Choroid plexus epithelial cell (primary cell): ENCODE data around the gene NCS1.

ENCODE experiments used
- DNase-seq: peaks from one replicate; pipeline ENCODE4 v3.0.0-alpha.2; 2010; ENCODE audit warnings: low read depth
- H3K4me3 ChIP-seq: 2 replicates; pipeline ENCODE4 v1.5.1; 2011; ENCODE audit warnings: low read depth, mild to moderate bottlenecking, control low read depth, low read length, moderate library complexity
- CTCF ChIP-seq: conservative IDR thresholded peaks from 2 replicates; pipeline ENCODE4 v1.5.1; 2011; ENCODE audit warnings: low read depth, mild to moderate bottlenecking, control low read depth, inconsistent platforms, low read length, moderate library complexity

Gene NCS1

GRCh38 chr9:130286072-130286770, 114.0 kb downstream of the NCS1 start:
- no peak for TF ChIP-seq CTCF
- no peak for DNase-seq
- H3K4me3 ChIP-seq, result no peak overlapping the region
